Amygdala (tissue), 56 donors: ENCODE measurements around the gene SAMD8.
"Not testable (repeated sequence)": the region's sequence is repeated elsewhere in the genome, so short reads cannot be mapped to it uniquely, and the experiment has no call there.

Source experiments
- DNase-seq, 56 donors: peaks; one replicate each; lab custom pipeline; 2025; lab: John Stamatoyannopoulos, UW

SAMD8 gene

DNA sequence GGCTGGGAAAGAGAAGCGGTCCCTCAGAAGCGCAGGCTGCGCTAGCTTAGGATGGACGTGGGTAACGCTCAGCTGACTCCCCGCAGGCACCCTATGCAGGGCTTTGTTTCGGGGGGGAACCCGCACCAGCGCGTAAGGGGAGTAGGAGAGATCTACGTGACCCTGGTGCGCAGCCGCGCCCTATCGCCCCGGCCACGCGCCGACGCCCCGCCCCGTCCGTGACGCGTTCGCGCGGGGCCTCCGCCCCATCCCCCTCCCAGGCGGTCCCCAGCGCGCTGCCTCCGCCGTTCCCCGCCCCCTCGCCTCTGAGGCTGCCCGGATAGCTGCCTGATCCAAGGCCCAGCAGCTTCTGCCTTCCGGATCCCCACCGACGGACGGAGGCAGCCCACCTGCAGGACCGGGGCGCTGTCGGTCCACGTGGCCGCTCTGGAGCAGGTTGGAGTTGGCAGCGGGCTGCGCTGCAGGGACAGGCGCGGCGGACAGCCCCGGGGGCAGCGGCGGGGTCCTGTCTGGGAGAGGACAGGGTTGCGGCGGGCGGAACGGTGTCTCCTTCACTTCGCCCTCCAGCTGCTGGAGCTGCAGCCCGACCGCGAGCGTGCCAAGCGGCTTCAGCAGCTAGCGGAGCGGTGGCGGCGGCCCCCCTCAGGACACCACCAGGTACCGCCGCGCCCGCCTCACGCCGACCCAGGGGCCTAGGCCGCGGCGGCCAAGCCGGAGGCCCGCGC, 99.0 kb downstream of the SAMD8 start, which contains the start of gene VDAC2:
Gene VDAC2, plus strand, starts transcription at position 515 of the 725 bp plus-strand sequence. CDS start 363 bp downstream, outside the sequence.
- peak; percentile 71 to 99 (median 90) for DNase-seq

DNA sequence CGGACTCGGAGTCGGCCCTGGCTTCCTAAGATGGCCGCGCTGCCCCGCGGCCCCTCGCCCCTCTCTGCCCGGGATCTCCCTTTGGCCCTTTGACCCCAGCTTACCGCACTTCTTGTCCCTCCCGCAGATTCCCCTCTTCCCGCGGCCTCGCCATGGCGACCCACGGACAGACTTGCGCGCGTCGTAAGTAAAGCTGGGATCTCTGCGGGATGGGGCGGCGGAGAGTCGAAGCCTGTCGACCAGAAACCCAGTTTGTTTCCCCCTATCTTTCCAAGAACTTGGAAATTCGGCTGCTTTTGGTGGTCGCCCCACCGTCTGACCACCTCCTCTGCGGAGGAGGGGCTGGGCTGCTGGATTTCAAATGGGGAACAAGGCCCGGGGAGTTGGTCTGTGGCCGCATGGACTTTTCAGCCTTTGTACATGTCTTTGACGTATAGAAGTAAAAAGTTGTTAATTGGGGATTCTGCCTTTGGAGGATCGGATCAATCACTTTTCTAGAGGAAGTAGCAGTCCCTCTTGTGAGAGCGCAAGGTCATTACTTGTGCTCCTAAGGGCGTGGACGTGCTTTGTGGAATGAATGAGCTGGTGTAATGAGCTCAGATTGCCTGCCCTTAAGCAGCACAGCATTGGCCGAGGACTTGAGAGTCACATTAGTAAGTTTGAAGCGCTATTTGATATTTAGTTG, 99.7 kb downstream of the SAMD8 start:
- DNase-seq: peak in 2 of 56 donors; percentile 58 to 62

- DNase-seq: no peak
These were observed 100.9 kb downstream of the SAMD8 start for GRCh38 chr10:75212343-75212742.

- DNase-seq: no peak
These were observed 108.8 kb downstream of the SAMD8 start for GRCh38 chr10:75220274-75220673.

DNA sequence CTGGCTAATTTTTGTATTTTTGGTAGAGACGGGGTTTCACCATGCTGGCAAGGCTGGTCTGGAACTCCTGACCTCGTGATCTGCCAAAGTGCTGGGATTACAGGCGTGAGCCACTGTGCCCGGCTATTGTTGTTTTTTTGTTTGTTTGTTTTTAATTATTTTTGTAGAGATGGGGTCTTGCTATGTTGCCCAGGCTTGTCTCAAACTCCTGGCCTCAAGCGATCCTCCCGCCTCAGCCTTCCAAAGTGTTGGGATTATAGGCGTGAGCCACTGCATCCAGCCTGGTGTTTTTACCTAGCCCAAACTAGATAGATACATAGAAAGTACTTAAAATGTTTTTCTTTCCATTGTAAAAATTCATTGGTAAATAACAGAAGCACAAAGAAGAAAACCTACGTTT, 110.0 kb downstream of the SAMD8 start:
- not testable (repeated sequence) for DNase-seq

DNA sequence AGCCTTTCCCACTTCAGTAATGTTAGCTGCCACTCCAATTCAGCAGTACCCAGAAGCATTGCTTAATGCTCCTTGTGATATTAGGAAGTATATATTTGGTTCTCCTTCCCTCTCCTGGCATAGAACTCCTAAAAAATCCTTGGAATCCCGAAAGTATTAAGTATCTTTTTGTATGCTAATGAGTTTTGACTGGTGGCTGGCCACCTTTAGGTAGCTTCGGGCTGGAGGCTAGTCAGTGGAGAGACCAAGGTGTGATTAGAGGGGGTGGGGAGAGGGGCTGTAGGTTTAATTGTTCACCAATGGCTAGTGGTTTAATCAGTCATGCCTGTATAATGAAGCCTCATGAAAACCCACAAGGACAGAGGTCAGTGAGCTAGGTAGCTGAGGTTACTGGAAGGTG, 112.1 kb downstream of the SAMD8 start:
- no peak for DNase-seq

DNA sequence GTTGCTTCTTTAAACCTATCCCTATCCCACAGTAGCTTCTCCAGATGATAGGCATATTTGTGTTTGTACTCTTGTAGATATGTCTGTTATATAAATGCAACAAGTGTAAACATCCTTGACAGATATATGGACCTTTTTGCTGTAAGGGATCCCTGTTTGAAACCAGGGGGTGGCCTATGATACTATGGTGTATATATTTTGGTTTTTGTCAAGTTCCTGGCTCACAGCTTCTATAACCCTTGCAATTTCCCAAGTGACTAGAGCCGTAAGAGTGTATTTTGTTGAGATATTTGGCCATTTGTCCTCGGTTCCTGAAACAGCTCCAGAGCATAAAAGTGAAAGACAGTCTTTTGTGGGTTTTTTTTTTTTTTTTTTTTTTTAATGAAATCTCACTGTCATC, 114.6 kb downstream of the SAMD8 start:
- no peak for DNase-seq

DNA sequence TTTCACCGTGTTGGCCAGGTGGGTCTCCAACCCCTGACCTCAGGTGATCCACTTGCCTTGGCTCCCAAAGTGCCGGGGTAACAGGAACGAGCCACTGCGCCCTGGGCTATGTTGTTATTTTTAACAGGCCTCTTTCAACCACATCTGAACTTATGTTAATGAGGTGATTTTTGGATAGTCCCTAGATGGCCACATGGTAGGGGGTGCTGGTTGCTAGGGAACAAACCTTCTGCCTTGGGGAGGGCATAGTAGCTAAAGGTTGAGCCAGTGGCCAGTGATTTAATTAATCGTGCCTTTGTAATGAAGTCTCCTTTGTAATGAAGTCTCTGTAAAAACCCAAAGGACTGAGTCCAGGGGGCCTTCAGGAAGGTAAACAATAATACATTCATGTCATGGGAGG, 115.2 kb downstream of the SAMD8 start:
- DNase-seq: no peak

- DNase-seq: no peak
These were observed 116.8 kb downstream of the SAMD8 start for GRCh38 chr10:75228278-75228677.

DNA sequence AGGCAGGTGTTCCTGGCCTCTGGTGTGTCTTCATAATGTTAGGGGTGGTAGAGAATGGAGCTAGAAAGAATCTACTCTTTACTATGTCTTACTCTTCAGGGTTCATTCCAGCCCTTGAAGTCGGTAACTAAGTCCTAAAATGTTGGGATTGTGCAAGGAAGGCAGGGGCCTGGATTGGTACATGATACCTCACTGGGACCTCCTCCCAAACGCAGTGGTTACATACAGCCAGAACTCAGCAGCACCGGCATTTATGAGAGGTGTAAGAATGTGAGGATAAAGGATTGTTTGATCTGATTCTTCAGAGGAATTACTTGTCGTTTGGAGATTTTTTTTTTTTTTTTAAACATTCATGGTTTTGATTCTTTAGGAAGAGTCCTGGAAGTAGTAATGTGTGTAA, 117.4 kb downstream of the SAMD8 start:
- no peak for DNase-seq

DNA sequence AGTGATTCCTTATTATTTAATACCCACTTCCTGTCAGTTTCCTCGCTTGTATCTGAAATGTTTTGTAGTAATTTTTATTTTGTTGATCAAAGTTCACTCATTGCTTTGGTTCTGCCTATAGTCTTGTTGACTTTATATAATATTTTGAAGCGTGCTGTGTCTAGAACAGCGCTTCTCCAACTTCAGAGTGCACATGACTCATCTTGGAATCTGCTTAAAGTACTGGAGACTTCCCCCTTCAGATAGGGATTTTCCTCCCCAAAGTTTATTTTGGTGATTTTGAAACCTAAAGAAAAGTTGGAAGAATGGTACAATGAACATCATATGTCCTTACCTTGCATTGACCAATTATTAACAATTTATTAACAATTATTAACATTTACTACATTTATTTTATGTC, 118.5 kb downstream of the SAMD8 start:
- no peak for DNase-seq

- DNase-seq: peak; percentile 14 to 95 (median 68)
These were observed 119.2 kb downstream of the SAMD8 start for GRCh38 chr10:75230600-75231038.
